A549 (cell line): ENCODE measurements around the gene ADCYAP1R1. TPM values are rescaled to one million over a fixed set of nuclear protein-coding genes. Genes with fewer than 3 reads are reported as not detected.

ENCODE experiments used
- ATAC-seq, 2 experiments: fragments of 200-7000 bp in 1 of 2; fragments of >200 bp in 1 of 2; cut with Nextera tagmentation in 1 of 2; cut with Tn5 transposase in 1 of 2; 3 replicates each; pipeline versions ENCODE4 v1.8.0 to v1.9.1; 2018 to 2020; ENCODE audit warnings: mild to moderate bottlenecking in 1 of 2, moderate library complexity in 1 of 2
- CTCF ChIA-PET: fragments of 300-600 bp; sonication (Branson Sonifier 250); formaldehyde crosslinking; extraction: SDS; loops from one replicate; lab custom pipeline; 2021; ENCODE audit warnings: antibody characterized with exemption, inconsistent platforms; lab: Yijun Ruan, JAX
- POLR2A ChIA-PET: fragments of 350-600 bp; formaldehyde crosslinking; extraction: SDS; loops from one replicate; lab custom pipeline; 2021; ENCODE audit warnings: antibody characterized with exemption, inconsistent platforms; lab: Yijun Ruan, JAX
- DNase-seq, 2 experiments: peaks; one replicate each; pipeline versions ENCODE4 v3.0.0 to v3.0.0-alpha.2; 2011 to 2016; ENCODE audit warnings: low read depth in 1 of 2, low spot score in 1 of 2
- FAIRE-seq: peaks from 2 replicates; lab custom pipeline; 2011; peaks lifted over from hg19 to GRCh38; lab: Jason Lieb, UNC
- H3K27ac ChIP-seq, 2 experiments: fragments of >200 bp; sonication (Bioruptor Twin); formaldehyde crosslinking; 3 replicates each; pipeline ENCODE4 v1.5.1; 2016 to 2017
- H3K4me1 ChIP-seq: fragments of >200 bp; sonication (Bioruptor Twin); formaldehyde crosslinking; 3 replicates; pipeline ENCODE4 v1.6.1; 2016
- H3K4me2 ChIP-seq: fragments of >200 bp; sonication (Bioruptor Twin); formaldehyde crosslinking; 3 replicates; pipeline ENCODE4 v1.6.1; 2016
- H3K4me3 ChIP-seq: fragments of >200 bp; sonication (Bioruptor Twin); formaldehyde crosslinking; 3 replicates; pipeline ENCODE4 v1.5.1; 2016
- H3K9me3 ChIP-seq: fragments of >200 bp; sonication (Bioruptor Twin); formaldehyde crosslinking; 3 replicates; pipeline ENCODE4 v1.6.1; 2016
- BCL3 ChIP-seq: fragments of >200 bp; sonication (Bioruptor Twin); formaldehyde crosslinking; IDR thresholded peaks from 3 replicates; pipeline ENCODE4 v1.6.1; 2016
- BHLHE40 ChIP-seq: IDR thresholded peaks from 2 replicates; pipeline ENCODE4 v1.6.1; 2012; ENCODE audit warnings: low read depth, low read length, inconsistent platforms
- CBX8 ChIP-seq: fragments of 200-600 bp; sonication (generic); IDR thresholded peaks from 2 replicates; pipeline ENCODE4 v1.6.1; 2016
- CHD2 ChIP-seq: fragments of 150-350 bp; IDR thresholded peaks from 2 replicates; pipeline ENCODE4 v1.6.1; 2014; ENCODE audit warnings: low read length; ENCODE audit not compliant: partially characterized antibody
- CTCF ChIP-seq: fragments of >200 bp; sonication (Bioruptor Twin); formaldehyde crosslinking; IDR thresholded peaks from 3 replicates; pipeline ENCODE4 v1.5.1; 2016
- EHF ChIP-seq: fragments of 250-450 bp; sonication (Bioruptor Pico); IDR thresholded peaks from 2 replicates; pipeline ENCODE4 v1.5.0; 2020; ENCODE audit warnings: mild to moderate bottlenecking
- ELK1 ChIP-seq: fragments of 150-350 bp; IDR thresholded peaks from 2 replicates; pipeline ENCODE4 v1.6.1; 2014; ENCODE audit warnings: low read depth, mild to moderate bottlenecking, low read length
- ESRRA ChIP-seq: fragments of 150-350 bp; IDR thresholded peaks from 2 replicates; pipeline ENCODE4 v1.6.1; 2014; ENCODE audit warnings: mild to moderate bottlenecking, low read length, borderline replicate concordance
- FOSL2 ChIP-seq, 2 experiments: fragments of 450-650 bp in 1 of 2; fragments of >200 bp in 1 of 2; sonication (Bioruptor Twin) in 1 of 2; formaldehyde crosslinking; IDR thresholded peaks; 2 replicates each; pipeline versions ENCODE4 v1.5.0 to v1.6.1; 2016 to 2020; ENCODE audit warnings: mild to moderate bottlenecking in 1 of 2, moderate library complexity in 1 of 2
- HOXB13 ChIP-seq: fragments of 250-450 bp; sonication (Bioruptor Pico); IDR thresholded peaks from 2 replicates; pipeline ENCODE4 v1.5.0; 2020; ENCODE audit warnings: low read depth, mild to moderate bottlenecking, moderate library complexity
- JUNB ChIP-seq: fragments of >200 bp; sonication (Bioruptor Twin); formaldehyde crosslinking; IDR thresholded peaks from 2 replicates; pipeline ENCODE4 v1.6.1; 2016
- KDM5A ChIP-seq: fragments of 200-600 bp; sonication (generic); IDR thresholded peaks from 2 replicates; pipeline ENCODE4 v1.6.1; 2016; ENCODE audit warnings: antibody characterized with exemption, mild to moderate bottlenecking
- MAX ChIP-seq: IDR thresholded peaks from 2 replicates; pipeline ENCODE4 v1.6.1; 2012
- MAZ ChIP-seq: fragments of 150-350 bp; IDR thresholded peaks from 2 replicates; pipeline ENCODE4 v1.6.1; 2014; ENCODE audit warnings: antibody characterized with exemption, low read depth, low read length, borderline replicate concordance
- NPAS2 ChIP-seq: fragments of 250-450 bp; sonication (Bioruptor Pico); IDR thresholded peaks from 2 replicates; pipeline ENCODE4 v1.8.0; 2022; ENCODE audit warnings: mild to moderate bottlenecking, moderate library complexity, borderline replicate concordance
- PHF8 ChIP-seq: fragments of 200-600 bp; sonication (generic); IDR thresholded peaks from 2 replicates; pipeline ENCODE4 v1.6.1; 2016; ENCODE audit warnings: low read depth, mild to moderate bottlenecking, antibody characterized with exemption, moderate library complexity, borderline replicate concordance
- POLR2A ChIP-seq: IDR thresholded peaks from 2 replicates; pipeline ENCODE4 v1.6.1; 2012; ENCODE audit warnings: mild to moderate bottlenecking, low read length
- POLR2AphosphoS2 ChIP-seq: conservative IDR thresholded peaks from 2 replicates; pipeline ENCODE4 v1.6.1; 2012; ENCODE audit warnings: low read length, improper control_type of control experiment, inconsistent platforms
- RAD21 ChIP-seq, 2 experiments: fragments of >200 bp in 1 of 2; sonication (Bioruptor Twin) in 1 of 2; formaldehyde crosslinking in 1 of 2; IDR thresholded peaks in 1 of 2; conservative IDR thresholded peaks in 1 of 2; 2 replicates in 1 of 2; 3 replicates in 1 of 2; pipeline ENCODE4 v1.6.1; 2012 to 2018; ENCODE audit warnings: inconsistent platforms in 1 of 2
- RARB ChIP-seq: fragments of 250-450 bp; sonication (Bioruptor Pico); IDR thresholded peaks from 2 replicates; pipeline ENCODE4 v1.8.0; 2021; ENCODE audit warnings: mild to moderate bottlenecking, moderate library complexity
- RCOR1 ChIP-seq: fragments of 150-350 bp; IDR thresholded peaks from 2 replicates; pipeline ENCODE4 v1.6.1; 2014; ENCODE audit warnings: antibody characterized with exemption, low read length, low read depth
- RFX5 ChIP-seq: fragments of 450-650 bp; IDR thresholded peaks from 2 replicates; pipeline ENCODE4 v1.7.1; 2014; ENCODE audit warnings: antibody characterized with exemption, mild to moderate bottlenecking, moderate library complexity
- RNF2 ChIP-seq: fragments of 200-600 bp; sonication (generic); IDR thresholded peaks from 2 replicates; pipeline ENCODE4 v1.6.1; 2016; ENCODE audit warnings: low read depth, mild to moderate bottlenecking, antibody characterized with exemption, moderate library complexity, borderline replicate concordance
- TFCP2L1 ChIP-seq: fragments of 250-450 bp; sonication (Bioruptor Pico); IDR thresholded peaks from 2 replicates; pipeline ENCODE4 v1.5.0; 2021; ENCODE audit warnings: mild to moderate bottlenecking
- TP53 ChIP-seq: fragments of 250-450 bp; sonication (Bioruptor Pico); IDR thresholded peaks from 2 replicates; pipeline ENCODE4 v1.5.0; 2021; ENCODE audit warnings: mild to moderate bottlenecking, moderate library complexity
- whole genome bisulfite sequencing: methylation state at CpG from one replicate; pipeline ENCODE4 v1.1.6; 2017; ENCODE audit errors: missing lambda C conversion rate; 5-methylcytosine and 5-hydroxymethylcytosine counted together
- polyA plus RNA-seq, 4 experiments: library from polyadenylated mRNA; depleted of rRNA in 3 of 4; stranded (reverse); fragments of >200 nt; fragmentation: RNase III in 1 of 4; extraction: RNeasy Plus Mini Kit Qiagen cat#74134 plus additional on column Dnase treatment in 1 of 4; gene quantifications; 2 replicates in 3 of 4; 3 replicates in 1 of 4; pipeline ENCODE4 v1.2.3, GENCODE V29; 2011 to 2017
- TF ChIP-seq, protein P1 (sequence below): IDR thresholded peaks from 2 replicates; pipeline ENCODE4 v1.6.1; 2012

The ADCYAP1R1 gene
- polyA plus RNA-seq, 2 of the 4 experiments (the other 2 are of a cell fraction) = 0.01 TPM; not detected in 1

DNA sequence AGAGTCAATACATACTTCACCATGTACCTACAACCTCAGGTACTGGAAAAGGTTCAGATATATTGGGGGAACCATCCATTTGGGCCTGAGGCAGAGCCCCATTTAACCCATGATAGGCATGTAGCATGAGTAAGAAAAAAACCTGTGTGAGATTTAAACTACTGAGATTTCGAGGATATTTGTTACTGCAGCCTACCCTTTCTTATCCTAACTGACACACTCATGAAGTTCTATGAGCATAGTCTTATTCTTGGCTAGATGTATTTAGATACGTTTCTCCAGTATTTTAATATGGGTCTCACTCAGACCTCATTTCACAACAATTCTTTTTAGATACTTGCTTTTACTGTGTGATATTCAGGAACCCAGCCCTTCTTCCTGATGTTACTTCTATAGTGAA, 49.0 kb upstream of the ADCYAP1R1 start (continued):
- TF ChIP-seq RAD21 (conservative IDR thresholded peaks at IDR 0.05 in 1 of 2, IDR thresholded peaks at IDR 0.05 in 1 of 2) = no peak
- TF ChIP-seq CHD2 = no peak

DNA sequence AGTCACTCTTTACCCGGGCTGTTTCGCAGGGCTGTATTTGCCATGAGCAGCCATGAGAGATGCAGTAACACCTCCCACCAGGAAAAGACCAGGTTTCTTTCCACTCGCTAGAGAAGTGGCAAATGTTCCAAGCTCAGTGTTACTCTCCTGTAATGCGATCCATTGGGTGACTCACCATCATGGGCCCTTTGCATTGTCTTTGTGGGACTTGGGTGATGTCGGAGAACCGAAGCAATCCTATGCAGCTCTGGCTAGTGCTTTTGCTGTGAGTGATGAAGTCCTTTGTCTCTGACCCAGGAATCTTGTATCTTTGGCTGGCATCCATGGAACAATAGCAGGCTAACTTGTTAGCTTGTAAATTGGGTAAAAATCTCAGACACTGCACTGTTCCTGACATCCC, 48.4 kb upstream of the ADCYAP1R1 start:
- no peak for FAIRE-seq
- H3K4me2 ChIP-seq = no peak overlapping the region
- no peak for TF ChIP-seq TP53 (CRISPR knock-in tag)
- TF ChIP-seq RCOR1 = no peak
- TF ChIP-seq NPAS2 (CRISPR knock-in tag) = no peak
- TF ChIP-seq BCL3 = no peak
- no peak for TF ChIP-seq CTCF
- TF ChIP-seq HOXB13 (CRISPR knock-in tag) = no peak
- no peak for TF ChIP-seq RNF2
- TF ChIP-seq FOSL2 (IDR thresholded peaks at IDR 0.05) = no peak
- TF ChIP-seq FOSL2 (CRISPR knock-in tag; IDR thresholded peaks at IDR 0.05) = peak; percentile 15; the same call in 1 of the 2 replicates
- TF ChIP-seq KDM5A = no peak
- no peak overlapping the region for H3K27ac ChIP-seq
- no peaks in the 10 kb centered on the region for H3K4me1 ChIP-seq
- H3K4me3 ChIP-seq = no peak overlapping the region
- WGBS = 72% methylated on average over 5 of the region's 6 CpGs
- no peak for ATAC-seq
- CTCF ChIA-PET = interaction anchor here (0.8 to 3.0 kb wide), 4 partner anchors 13 to 120 kb away, joined by 3 to 8 read pairs (median 4); no protein-coding TSS in a partner anchor
- POLR2A ChIA-PET = no interaction called here
- H3K9me3 ChIP-seq = no peaks in the 10 kb centered on the region
- no peak for DNase-seq

DNA sequence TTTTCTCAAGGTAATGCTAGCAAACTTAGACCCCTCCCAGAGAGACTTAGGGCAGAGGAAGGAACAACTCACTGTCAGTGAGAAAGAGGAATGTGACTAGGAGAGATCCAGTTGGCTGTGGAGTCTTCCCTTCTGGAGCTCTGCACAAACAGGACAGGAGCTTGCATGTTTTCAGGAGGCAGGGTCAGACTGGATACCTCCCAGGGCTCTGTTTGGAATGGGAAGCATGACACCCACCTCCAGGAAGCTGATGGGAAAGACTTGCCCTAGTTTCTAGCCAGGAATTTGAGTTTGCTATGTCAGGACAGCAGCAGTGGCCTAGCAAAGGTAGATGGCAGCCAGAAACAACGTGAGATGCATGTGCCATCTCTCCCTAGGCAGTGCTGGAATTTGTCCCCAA, 47.7 kb upstream of the ADCYAP1R1 start:
- Histone ChIP-seq H3K4me2 (no peak overlapping the region), H3K9me3 (no peaks in the 10 kb centered on the region), H3K4me1 (no peaks in the 10 kb centered on the region), H3K27ac (no peak overlapping the region), H3K4me3 (no peak overlapping the region)
- POLR2A ChIA-PET = no interaction called here
- FAIRE-seq (no peak), ATAC-seq (no peak), DNase-seq (no peak)
- WGBS = 0% methylated on average over 1 of the region's 1 CpG
- no peak for TF ChIP-seq BHLHE40
- TF ChIP-seq TFCP2L1 (CRISPR knock-in tag) = no peak
- TF ChIP-seq RAD21 (conservative IDR thresholded peaks at IDR 0.05 in 1 of 2, IDR thresholded peaks at IDR 0.05 in 1 of 2) = no peak
- TF ChIP-seq, protein P1, sequence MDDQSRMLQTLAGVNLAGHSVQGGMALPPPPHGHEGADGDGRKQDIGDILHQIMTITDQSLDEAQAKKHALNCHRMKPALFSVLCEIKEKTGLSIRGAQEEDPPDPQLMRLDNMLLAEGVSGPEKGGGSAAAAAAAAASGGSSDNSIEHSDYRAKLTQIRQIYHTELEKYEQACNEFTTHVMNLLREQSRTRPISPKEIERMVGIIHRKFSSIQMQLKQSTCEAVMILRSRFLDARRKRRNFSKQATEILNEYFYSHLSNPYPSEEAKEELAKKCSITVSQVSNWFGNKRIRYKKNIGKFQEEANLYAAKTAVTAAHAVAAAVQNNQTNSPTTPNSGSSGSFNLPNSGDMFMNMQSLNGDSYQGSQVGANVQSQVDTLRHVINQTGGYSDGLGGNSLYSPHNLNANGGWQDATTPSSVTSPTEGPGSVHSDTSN = no peak
- no peak for TF ChIP-seq MAZ
- no peak for TF ChIP-seq MAX
- TF ChIP-seq EHF (CRISPR knock-in tag) = no peak
- no peak for TF ChIP-seq TP53 (CRISPR knock-in tag)
- TF ChIP-seq RFX5 = no peak
- TF ChIP-seq CTCF = no peak
- no peak for TF ChIP-seq NPAS2 (CRISPR knock-in tag)
- TF ChIP-seq CBX8 = no peak
- no peak for TF ChIP-seq JUNB
- TF ChIP-seq POLR2A = no peak
- no peak for TF ChIP-seq PHF8
- no peak for TF ChIP-seq ESRRA
- TF ChIP-seq POLR2AphosphoS2 = no peak
- no peak for TF ChIP-seq RARB (CRISPR knock-in tag)
- TF ChIP-seq ELK1 = no peak
- no peak for TF ChIP-seq RCOR1
- CTCF ChIA-PET = interaction anchor here (1.1 to 3.0 kb wide), 4 partner anchors 19 to 119 kb away, joined by 3 to 8 read pairs (median 4); no protein-coding TSS in a partner anchor
